Gastroesophageal sphincter (tissue), 3 donors: ENCODE measurements around the gene USP5.

ENCODE experiments used
- CTCF ChIP-seq, 4 experiments: fragments of 200-600 bp in 2 of 4; fragments of 450-650 bp in 2 of 4; sonication (generic) in 1 of 4; IDR thresholded peaks; one replicate each; pipeline ENCODE4 v1.5.1; 2017 to 2019; ENCODE audit warnings: antibody characterized with exemption in 4 of 4, mild to moderate bottlenecking in 2 of 4, moderate library complexity in 2 of 4
- POLR2AphosphoS5 ChIP-seq: sonication (generic); formaldehyde crosslinking; IDR thresholded peaks from one replicate; pipeline ENCODE4 v1.6.1; 2017; ENCODE audit warnings: antibody characterized with exemption

- no peak for TF ChIP-seq CTCF (IDR thresholded peaks at IDR 0.05)
- TF ChIP-seq POLR2AphosphoS5 = no peak
These were observed 39.7 kb downstream of the USP5 start for GRCh38 chr12:6891646-6892001.
